Activated CD8-positive, alpha-beta memory T cell treated with anti-CD3 and anti-CD28 coated beads for 4 hours (primary cell): Measurements from ENCODE around the gene XRRA1.
"Not testable (repeated sequence)": the region's sequence is repeated elsewhere in the genome, so short reads cannot be mapped to it uniquely, and the experiment has no call there.

Experiments used
- DNase-seq, 2 donors: peaks; one replicate each; pipeline ENCODE4 v3.0.0-alpha.2; 2020; ENCODE audit warnings: low read depth in 2 of 2

XRRA1 gene

GRCh38 chr11:74826901-74827300 is 122.0 kb downstream of the XRRA1 start:
- DNase-seq: no peak

- not testable (repeated sequence) for DNase-seq
These were observed 123.3 kb downstream of the XRRA1 start for GRCh38 chr11:74825596-74825995.

- no peak for DNase-seq
These were observed 124.5 kb downstream of the XRRA1 start for GRCh38 chr11:74824285-74824982.

DNA sequence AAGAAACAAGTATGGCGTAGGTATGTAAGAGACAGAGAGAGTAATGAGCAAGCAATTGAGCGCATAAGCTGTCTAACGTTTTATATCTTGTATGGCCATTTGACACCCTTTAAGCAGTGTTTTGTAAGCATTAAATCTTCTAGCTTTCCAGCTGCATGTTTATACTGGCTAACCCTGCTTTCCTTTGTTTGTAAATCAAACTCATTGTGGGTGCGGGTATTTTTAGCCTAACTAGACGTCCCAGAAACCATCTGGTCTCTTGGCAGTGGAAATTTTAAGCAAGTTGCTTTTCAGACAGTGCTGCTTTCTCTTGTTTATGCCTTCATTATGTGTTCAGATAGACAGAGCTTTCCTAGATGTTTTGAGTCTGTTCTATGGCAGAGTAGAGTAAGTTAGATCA is 126.7 kb downstream of the XRRA1 start:
- DNase-seq: no peak

- no peak for DNase-seq
These were observed 128.1 kb downstream of the XRRA1 start for GRCh38 chr11:74820763-74821162.

DNA sequence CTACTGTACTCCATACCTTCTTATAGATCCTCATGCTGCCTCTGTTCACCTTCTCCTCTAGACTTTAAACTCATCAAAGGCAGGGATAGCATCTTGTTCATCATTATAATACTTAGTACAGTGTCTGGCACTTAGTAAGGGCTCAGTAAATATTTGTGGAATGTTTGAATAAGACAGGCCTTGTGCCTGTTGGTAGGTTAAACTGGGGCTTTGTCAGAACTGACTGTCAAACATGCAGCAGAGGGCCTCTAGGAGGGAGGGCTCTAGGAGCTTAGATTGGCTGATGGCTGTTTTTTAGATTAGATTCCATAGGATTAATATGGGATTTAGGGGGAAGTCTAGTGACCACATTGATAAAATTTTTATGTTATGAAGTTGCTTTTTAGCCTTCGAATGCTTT is 129.5 kb downstream of the XRRA1 start:
- no peak for DNase-seq

GRCh38 chr11:74818283-74818946 is 130.5 kb downstream of the XRRA1 start:
- no peak for DNase-seq

DNA sequence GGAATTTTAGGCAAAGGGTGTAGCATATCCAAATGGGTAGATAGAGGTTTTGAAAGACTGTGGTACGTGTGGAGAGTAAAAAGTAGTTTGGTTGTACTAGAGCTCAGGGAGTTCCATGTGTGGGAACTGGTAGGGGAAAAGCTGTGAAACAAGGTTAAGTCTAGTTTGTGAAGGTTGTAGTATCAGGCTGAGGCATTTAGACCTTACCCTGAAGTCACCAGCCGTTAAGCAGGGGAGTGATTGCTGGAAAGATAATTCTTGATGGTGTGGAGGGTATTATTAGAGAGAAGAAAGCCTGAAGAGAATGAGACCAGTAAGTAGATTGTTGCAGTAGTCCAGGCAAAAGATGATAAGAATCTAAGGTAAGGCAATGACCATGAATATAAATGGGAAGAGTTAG is 132.2 kb downstream of the XRRA1 start:
- DNase-seq: no peak

DNA sequence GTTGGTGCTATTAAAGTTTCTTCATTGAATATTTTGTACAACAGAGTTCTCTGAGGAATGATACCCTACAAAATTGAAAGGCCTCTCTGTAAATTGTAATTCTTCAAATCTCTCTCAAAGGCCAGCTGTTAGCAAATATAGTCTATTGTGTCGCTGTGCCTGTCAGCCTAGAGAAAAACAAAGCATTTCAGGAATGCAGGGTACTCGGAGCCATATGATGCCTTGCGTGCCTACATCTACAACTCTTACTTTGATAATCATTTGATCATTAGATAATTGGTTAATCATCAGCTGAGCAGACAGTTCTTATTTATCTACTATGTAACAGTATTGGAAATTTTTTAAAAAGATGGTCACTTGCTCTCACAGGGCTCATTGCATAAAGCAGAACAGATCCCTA is 132.9 kb downstream of the XRRA1 start:
- DNase-seq: no peak

DNA sequence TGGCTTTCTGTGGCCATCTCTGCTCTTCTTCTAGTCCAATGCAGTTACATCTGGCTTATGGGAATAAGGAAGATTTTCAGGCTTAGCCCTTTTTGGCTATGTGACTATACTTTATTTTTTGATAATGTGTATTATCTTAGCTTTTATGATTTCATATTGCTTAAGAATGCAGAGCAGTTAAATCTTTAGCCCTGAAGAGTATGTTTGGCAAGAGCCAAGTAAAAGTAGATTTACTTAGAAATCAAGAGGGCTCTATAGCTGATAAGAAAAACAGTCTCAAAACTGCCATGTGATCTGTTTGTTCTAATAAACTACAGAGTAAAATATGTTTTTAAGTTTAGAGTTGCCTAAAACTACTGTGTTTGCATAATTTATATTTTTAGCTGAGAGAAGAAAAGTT is 139.1 kb downstream of the XRRA1 start:
- DNase-seq: no peak

DNA sequence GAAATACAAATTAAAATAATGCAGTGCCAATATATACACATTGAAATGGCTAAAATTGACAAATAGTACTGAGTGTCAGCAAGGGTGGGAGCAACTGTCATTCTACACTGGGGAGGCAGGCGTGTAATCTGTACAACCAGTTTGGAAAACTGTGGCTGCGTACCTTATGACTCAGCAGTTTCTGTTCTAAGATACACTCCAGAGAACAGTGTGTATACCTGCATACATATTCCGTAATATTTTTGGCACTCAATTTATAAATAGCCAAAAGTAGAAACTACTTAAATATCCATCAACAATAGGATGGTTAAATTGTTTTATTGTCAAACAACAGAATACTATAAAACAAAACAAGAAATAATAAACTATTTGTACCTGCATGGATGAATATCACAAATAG is 142.6 kb downstream of the XRRA1 start:
- no peak for DNase-seq

- DNase-seq: no peak
These were observed 157.4 kb downstream of the XRRA1 start for GRCh38 chr11:74791333-74792100.
